HCEC 1CT (cell line): ENCODE measurements around the gene NRCAM.
"Not testable (repeated sequence)": the region's sequence is repeated elsewhere in the genome, so short reads cannot be mapped to it uniquely, and the experiment has no call there.

Experiments used
- DNase-seq: peaks from one replicate; pipeline ENCODE4 v3.0.0-alpha.2; 2017

Gene NRCAM

DNA sequence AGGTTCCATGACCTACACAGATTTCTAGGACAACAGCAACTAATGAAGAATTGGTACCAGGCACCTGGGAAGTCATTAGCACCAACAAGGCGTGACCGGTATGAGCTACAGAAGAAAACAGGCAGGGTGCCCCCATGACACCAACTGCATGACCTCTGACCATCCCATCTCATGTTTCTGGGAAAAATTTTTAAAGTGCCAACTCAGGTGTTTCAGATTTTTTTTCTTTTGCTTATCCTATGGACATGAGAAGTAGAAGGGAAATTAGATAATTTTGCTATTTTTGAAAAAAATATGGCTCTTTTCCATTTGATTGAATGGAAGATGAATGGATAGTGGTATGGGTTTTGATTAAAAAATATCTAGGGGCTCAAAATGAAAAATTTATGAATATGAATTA is 154.8 kb downstream of the NRCAM start:
- DNase-seq: no peak

DNA sequence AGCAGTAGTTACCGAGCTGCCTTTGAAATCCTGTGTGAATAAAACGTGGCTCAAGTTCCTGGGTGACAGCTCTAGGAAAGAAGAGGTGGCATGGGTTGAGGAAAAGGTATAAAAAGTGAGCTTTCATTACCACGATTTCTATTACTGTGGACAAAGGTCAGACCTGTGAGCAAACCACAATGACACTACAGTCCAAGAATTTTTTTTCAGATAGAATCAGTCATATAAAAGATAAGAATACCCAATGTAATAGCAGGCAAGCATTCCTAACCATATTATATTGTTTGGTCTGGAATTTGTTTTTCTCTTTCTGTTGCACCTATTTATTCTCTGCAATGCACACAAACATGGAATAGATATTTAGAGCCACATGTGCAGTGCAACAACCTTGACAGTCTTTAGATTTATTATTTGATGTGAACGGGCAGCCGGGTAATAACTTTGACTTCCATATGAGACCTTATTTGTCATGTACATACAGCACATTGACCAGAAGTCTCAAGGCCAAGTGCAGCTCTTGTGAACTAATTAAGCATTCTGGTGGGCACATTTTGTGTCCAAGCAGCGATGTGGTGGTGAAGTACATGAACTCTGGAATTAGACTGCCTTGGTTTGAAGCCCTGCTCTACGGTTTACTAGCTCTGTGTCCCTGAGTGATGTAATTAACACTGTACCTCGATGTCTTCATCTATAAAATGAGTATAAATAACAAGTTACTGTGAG is 156.8 kb downstream of the NRCAM start:
- DNase-seq: peak; percentile 48

- DNase-seq: peak; percentile 26
Observed at GRCh38 chr7:108296911-108297310, 159.3 kb downstream of the NRCAM start.

DNA sequence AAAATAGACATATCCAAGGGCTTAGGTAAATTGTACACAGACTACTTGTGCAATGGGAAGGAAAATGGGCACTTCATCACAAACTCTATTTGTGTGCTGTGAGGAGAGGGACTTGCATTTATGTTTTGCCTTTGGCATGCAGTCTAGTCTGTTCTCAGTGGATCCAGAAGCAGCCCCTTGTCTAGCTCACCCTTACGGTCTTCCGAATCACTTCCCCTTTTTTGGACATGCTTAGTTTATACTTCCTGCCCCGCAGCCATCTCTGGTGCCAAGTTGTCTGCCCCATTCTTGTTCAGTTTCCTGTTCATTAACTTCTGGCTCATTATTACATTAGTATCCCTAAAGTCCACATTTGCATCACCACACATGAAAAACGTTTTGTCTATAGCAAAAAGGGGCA is 161.6 kb downstream of the NRCAM start:
- DNase-seq: no peak

- no peak for DNase-seq
Observed at GRCh38 chr7:108293149-108293612, 163.1 kb downstream of the NRCAM start.

DNA sequence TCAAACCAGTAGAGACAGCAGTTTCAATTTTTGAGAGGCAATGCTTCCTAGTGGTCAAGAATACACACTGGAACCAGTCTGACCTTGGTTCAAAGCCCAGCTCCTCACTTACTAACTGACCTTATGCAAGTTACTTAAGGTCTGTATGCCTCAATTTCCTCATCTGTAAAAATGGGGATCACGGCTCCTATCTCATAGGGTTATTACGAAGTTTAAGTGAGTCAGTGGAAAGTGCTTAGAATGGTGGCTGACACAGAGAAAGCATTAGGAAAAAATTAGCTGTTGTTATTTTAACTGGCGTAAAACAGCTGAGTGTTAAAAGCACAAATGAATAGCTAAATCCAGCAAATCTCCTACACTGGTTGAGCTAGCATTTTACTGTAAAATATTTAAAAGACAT is 163.7 kb downstream of the NRCAM start:
- DNase-seq: no peak

DNA sequence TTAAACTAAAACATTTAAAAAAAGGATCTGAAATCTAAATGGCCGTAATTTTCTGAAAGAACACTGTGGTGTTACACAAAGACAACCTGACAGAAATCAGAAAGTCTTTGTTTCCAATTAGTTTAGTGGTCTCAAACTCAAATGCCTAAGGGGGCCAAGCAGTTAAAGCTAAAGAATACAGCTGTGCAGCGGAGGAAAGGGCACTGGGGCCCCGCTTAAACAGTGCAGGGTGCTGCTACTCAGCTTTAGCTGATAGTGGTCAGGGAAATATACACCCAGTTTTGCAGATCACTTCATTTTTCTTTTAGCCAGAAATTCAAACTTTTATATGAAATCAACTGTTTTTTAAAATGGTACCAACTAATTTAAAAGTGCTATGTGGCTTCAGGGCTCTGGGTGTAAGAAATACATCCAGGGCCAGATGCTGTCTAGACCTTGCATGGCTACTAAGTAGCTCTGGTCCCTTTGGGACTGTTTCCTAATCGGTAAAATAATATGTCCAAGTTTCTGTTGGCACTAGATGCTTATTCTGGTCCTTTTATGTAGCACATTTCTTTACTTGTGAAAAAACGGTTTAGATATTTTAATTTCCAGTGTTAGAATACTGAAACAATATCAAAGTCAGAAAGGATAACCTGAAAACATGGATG is 164.3 kb downstream of the NRCAM start:
- no peak for DNase-seq

DNA sequence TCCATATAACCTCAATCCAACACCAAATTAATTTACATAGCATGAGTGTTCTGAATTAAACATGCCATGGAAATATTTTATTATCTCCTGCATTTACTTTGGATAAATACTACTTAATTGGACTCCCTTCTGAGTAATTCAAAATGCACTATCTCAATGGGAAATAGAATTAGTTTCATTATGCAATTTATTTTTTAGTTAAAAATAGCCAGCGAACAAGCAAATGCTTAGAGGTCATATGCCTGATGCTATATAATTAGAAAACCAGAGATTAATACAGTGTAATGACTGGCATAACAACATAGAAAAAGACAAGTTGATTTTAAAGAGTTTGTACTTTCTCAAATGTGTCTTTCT is 165.1 kb downstream of the NRCAM start:
- DNase-seq: no peak

- DNase-seq: no peak
Observed at GRCh38 chr7:108290459-108291151, 165.6 kb downstream of the NRCAM start.

DNA sequence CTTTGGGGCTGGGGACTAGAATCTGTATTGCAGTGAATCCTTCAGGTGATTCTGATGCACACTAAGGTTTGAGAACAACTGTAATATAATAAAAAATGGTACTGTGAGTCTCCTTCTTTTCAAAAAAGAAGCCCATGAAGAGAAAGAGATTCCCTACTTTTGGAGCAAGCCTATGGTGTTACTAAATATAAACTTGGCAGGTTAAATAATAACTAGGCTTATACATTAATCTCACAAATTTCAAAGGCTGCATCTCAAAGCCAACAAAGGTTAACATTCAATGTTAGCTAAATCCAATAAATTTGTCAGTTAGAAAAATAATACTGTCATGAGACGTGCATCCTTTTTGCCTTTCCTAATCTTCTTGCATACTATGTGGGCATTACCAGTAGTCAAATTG is 166.4 kb downstream of the NRCAM start:
- no peak for DNase-seq

- DNase-seq: no peak
Observed at GRCh38 chr7:108287857-108288256, 168.4 kb downstream of the NRCAM start.

GRCh38 chr7:108286290-108286904 is 169.8 kb downstream of the NRCAM start:
- no peak for DNase-seq

- no peak for DNase-seq
Observed at GRCh38 chr7:108285778-108286177, 170.5 kb downstream of the NRCAM start.

DNA sequence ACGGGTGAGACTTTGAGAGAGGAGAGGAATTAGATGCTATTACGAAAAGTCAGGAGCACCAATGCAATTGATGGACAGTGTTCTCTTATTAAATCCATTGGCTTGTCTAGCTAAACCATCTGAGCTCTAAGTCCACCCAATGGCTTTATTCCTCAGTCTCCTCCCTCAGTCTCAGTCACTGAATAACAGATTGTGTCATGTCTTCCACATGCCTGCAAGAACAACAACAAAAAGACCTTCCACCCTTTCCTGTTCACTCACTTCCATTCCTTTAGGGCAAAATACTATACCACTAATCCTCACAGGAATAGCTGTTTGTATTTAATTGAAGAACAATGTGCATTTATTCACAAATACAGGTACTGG is 171.2 kb downstream of the NRCAM start:
- no peak for DNase-seq

DNA sequence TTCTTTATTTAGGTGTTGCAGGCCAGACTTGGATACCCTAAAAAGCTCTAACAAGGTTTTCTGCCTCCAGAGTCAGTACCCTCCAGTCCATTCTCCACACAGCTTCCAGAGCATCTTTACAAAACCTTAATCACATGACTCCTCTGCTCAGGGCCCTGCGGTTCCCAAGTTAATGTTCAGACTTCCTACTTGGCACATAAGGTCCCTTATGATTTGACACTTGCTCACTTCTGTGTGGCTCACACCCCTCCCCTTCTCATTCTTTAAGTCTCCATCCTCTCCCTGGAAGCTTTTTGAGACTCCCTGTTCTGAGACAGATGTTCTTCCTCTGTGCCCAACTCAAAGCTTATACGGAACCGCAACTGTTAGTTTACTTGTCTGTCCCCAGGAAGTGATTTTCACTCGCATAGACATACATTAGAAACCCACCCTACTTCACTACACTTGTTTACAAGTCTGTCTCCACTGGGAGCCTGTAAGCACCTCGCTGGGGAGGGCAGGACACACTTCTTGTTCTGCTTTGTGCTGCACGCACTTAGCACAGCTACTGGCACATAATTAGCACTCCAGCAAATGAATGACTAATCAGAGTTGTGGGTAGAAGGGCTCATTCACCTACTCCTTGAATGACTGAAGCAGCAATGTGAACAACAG is 171.8 kb downstream of the NRCAM start:
- no peak for DNase-seq

DNA sequence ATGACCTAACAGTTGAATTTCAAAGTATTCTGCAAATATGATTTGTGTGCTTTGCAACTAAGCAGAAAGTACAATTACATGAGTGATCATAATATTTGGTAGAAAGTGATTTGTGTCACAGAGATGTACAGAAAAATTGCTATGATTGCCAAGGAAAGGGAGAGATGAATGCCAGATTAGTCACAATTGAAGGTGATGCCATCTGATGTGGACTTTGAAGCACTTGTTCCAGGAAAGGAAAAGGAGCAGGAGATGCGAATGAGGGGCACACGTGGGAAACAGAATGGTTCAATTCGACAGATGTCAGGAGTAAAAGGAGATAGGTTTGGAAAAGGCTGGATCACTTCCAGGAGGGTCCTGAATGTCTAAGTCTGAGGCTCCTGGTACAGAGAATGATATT is 173.0 kb downstream of the NRCAM start:
- no peak for DNase-seq

- no peak for DNase-seq
Observed at GRCh38 chr7:108282427-108282996, 173.7 kb downstream of the NRCAM start.

DNA sequence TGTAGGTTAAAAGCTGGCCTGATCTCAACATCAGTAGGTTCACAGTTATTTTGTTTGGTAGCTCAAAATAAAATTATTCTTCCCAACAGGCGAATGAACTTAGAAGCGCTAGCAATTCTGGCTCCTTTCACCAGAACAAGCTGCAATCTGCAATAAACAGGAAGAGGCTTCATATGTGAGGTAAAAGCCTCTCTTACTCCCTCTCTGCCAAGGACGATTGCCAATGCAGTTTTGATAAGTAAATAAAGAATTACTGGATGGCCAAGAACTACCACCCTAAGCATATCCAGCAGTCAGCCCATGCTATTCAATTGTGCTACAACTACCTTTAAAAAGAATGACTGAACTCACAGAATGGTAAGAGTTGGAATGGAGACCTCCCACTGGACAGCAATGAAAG is 176.1 kb downstream of the NRCAM start:
- DNase-seq: no peak

DNA sequence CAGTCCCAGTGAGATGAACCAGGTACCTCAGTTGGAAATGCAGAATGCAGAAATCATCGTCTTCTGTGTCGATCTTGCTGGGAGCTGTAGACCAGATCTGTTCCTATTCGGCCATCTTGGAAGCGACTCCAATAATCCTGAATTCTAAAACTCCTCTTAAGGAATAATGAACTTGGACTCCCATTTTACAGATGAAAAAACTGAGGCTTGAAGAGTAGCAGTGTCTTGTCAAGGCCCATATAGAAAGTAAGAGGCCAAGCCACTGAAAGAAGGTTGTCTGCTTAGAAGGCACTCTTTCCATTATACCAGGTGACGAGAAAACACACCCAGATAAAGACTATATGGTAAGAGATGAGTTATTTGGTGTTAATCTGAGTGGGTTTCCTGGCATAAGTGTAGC is 177.5 kb downstream of the NRCAM start:
- no peak for DNase-seq

- DNase-seq: no peak
Observed at GRCh38 chr7:108278281-108278680, 178.0 kb downstream of the NRCAM start.

GRCh38 chr7:108274447-108274846 is 181.8 kb downstream of the NRCAM start:
- not testable (repeated sequence) for DNase-seq

DNA sequence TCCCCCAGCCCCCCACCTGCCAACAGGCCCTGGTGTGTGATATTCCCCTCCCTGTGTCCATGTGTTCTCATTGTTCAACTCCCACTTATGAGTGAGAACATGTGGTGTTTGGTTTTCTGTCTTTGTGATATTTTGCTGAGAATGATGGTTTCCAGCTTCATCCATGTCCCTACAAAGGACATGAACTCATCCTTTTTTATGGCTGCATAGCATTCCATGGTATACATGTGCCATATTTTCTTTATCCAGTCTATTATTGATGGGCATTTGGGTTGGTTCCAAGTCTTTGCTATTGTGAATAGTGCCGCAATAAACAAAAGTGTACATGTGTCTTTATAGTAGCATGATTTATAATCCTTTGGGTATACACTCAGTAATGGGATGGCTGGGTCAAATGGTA is 183.3 kb downstream of the NRCAM start:
- not testable (repeated sequence) for DNase-seq
